Measurements from ENCODE around the gene PCDH15.

GRCh38 chr10:54501929-54502328, 299.1 kb downstream of the PCDH15 start:
- TF ChIP-seq CTCF (conservative IDR thresholded peaks at IDR 0.05; ENCODE audit: low read depth, low read length) (no peak), EZH2 (IDR thresholded peaks at IDR 0.05; ENCODE audit: borderline replicate concordance, low read depth, low read length, poor library complexity, severe bottlenecking) (no peak)

All from A673 (cell line).